Astrocyte (in vitro differentiated cells and primary cell): Measurements from ENCODE around the gene PEAK1.

Experiments used
- CTCF ChIP-seq: IDR thresholded peaks from 2 replicates; pipeline ENCODE4 v1.5.1; 2011; ENCODE audit warnings: low read depth, mild to moderate bottlenecking, inconsistent platforms, low read length, moderate library complexity; ENCODE audit not compliant: insufficient read depth
- EZH2 ChIP-seq: IDR thresholded peaks from 2 replicates; pipeline ENCODE4 v1.6.1; 2012; ENCODE audit warnings: mild to moderate bottlenecking, low read length, inconsistent platforms; ENCODE audit not compliant: insufficient read depth

GRCh38 chr15:77295446-77295845 lies 124.5 kb downstream of the PEAK1 start:
- TF ChIP-seq CTCF (no peak), EZH2 (no peak)
